ENCODE measurements around the gene CENPA.

The CENPA gene

DNA sequence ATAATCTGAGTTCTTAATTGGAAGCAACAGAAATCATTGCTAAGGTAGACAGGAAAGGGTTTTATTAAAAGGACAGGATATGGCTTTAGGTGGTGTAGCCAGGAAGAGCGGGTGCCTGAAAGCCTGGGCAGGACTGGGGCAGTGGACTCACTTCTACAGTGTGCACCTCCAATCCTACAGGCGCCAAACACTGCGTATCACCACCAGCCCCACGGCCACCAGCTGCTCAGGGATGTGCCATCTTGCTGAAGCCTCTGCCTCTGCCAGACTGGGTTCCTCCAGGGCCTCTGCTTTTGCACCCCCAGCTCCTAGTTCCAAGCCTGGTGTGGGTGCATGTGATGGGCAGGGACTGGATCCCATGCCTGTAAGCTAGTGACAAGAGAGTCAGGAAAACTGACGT, 32.4 kb downstream of the CENPA start:
- no peak overlapping the region for H3K4me3 ChIP-seq (ENCODE audit: low read length)
- no peak for DNase-seq (ENCODE audit: low read depth, low spot score)

- no peak for DNase-seq (ENCODE audit: low read depth, low spot score)
- H3K4me3 ChIP-seq (ENCODE audit: low read length): no peak overlapping the region
Observed at GRCh38 chr2:26818972-26819371, 33.1 kb downstream of the CENPA start.

- DNase-seq (ENCODE audit: low read depth, low spot score): peak; percentile 8
- H3K4me3 ChIP-seq (ENCODE audit: low read length): no peak overlapping the region
Observed at GRCh38 chr2:26820932-26821331, 35.1 kb downstream of the CENPA start.

GRCh38 chr2:26822877-26823276, 37.0 kb downstream of the CENPA start:
- no peak overlapping the region for H3K4me3 ChIP-seq (ENCODE audit: low read length)
- DNase-seq (ENCODE audit: low read depth, low spot score): no peak

DNA sequence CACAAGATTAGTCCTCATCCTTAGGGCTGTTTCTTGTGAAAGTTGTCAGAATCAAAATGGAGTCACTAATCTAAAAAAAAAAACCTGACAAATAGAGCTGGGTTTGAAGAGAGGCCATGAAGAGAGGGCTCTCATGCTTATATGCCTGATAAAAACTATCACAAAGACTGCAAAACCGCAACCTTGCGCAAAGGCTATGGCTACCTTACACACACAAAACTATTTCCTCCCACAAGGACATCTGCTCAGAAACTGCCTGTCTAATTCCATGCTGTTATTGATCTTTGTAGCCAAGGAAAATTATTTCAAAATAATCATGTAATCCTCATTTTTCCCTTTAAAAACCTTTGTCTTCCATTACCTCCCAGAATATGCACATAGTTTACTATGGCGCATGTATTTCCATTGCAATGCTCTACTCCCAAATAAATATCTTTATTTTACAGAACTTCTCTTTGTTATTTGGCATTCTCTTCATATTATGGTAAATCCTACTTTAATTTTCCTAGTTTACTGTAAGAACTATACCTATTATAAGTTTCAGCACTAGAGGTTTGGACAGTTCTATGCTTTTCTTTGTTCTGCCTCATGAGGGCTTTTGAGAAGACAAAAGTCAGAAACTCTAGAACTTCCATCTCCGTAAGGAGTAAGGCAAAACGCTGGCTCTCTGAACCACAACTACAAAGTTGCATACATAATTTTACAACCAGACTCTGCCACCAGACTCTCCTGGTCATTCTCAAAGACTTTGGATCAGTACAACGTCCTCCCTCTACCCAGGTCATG, 52.5 kb downstream of the CENPA start:
- peak; percentile 42 for DNase-seq (ENCODE audit: low read depth, low spot score)
- H3K4me3 ChIP-seq (ENCODE audit: low read length): no peak overlapping the region

GRCh38 chr2:26840937-26841610, 55.2 kb downstream of the CENPA start:
- no peak for DNase-seq (ENCODE audit: low read depth, low spot score)
- no peak overlapping the region for H3K4me3 ChIP-seq (ENCODE audit: low read length)

DNA sequence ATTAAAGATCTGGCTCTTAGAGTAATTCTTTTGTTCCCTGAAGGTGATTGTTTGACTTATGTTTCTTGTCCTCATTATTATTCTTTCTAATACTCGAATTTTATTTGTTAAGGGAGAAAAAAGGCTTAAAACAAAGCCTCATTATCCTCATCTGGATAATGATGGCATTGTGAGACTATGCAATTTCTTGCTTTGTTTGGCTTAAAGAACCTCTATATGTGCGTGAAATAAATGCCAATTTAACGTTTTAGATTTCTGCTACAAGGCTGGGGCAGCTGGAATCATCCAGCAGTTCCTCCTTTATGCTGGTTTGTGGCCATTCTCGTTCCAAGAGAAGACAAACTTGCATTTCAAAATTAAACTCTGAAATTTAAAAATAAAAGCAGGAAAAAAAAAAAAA, 57.2 kb downstream of the CENPA start:
- no peak for DNase-seq (ENCODE audit: low read depth, low spot score)
- no peak overlapping the region for H3K4me3 ChIP-seq (ENCODE audit: low read length)

Measured in Jurkat, Clone E6-1 (cell line).